Measurements from ENCODE around the gene OR51G1. TPM values are rescaled to one million over a fixed set of nuclear protein-coding genes. Genes with fewer than 3 reads are reported as not detected.

Gene OR51G1
- not detected in 2 replicates for polyA plus RNA-seq (2013)

GRCh38 chr11:4924239-4924638 lies at the start of gene OR51G1:
OR51G1 (minus strand) TSS chr11:4924339; CDS start chr11:4924339, 0 bp downstream.
- no peaks in the 10 kb centered on the region for H3K36me3 ChIP-seq (ENCODE audit: control insufficient read depth in 1 of 2, insufficient read depth in 2 of 2, low read length in 2 of 2)
- H2AK5ac ChIP-seq (ENCODE audit: low read length): no peak within 1 kb of the TSS
- no peak within 1 kb of the TSS for H3K18ac ChIP-seq (ENCODE audit: low read length)
- H3K27me3 ChIP-seq (ENCODE audit: insufficient read depth, low read length): no peaks in the 10 kb centered on the region
- H3K9ac ChIP-seq (ENCODE audit: low read length): no peak within 1 kb of the TSS
- H3K14ac ChIP-seq (ENCODE audit: low read length): no peak within 1 kb of the TSS
- no peak for DNase-seq
- no peak within 1 kb of the TSS for H2BK120ac ChIP-seq (ENCODE audit: insufficient read depth, low read length, poor library complexity)
- no peak within 1 kb of the TSS for H3K4me3 ChIP-seq (ENCODE audit: low read depth, low read length)
- H4K8ac ChIP-seq (ENCODE audit: low read depth, low read length): no peak within 1 kb of the TSS
- no peaks in the 10 kb centered on the region for H3K9me3 ChIP-seq (ENCODE audit: insufficient read depth, low read depth, low read length)
- no peak within 1 kb of the TSS for H2BK12ac ChIP-seq (ENCODE audit: low read length)
- no peak within 1 kb of the TSS for H3K4me2 ChIP-seq (ENCODE audit: low read length)
- H3K4ac ChIP-seq (ENCODE audit: low read depth, low read length): no peak within 1 kb of the TSS
- no peak within 1 kb of the TSS for H3K23ac ChIP-seq (ENCODE audit: low read length)
- no peak within 1 kb of the TSS for H2BK5ac ChIP-seq (ENCODE audit: low read depth, low read length, poor library complexity)
- no peaks in the 10 kb centered on the region for H3K79me1 ChIP-seq (ENCODE audit: low read length)
- no peaks in the 10 kb centered on the region for H3K79me2 ChIP-seq (ENCODE audit: control insufficient read depth, insufficient read depth, low read length, poor library complexity)
- no peak within 1 kb of the TSS for H4K12ac ChIP-seq (ENCODE audit: low read depth, low read length)
- H3K4me1 ChIP-seq (ENCODE audit: control insufficient read depth in 1 of 2, insufficient read depth in 2 of 2, low read length in 2 of 2): no peaks in the 10 kb centered on the region
- H4K91ac ChIP-seq (ENCODE audit: low read depth, low read length): no peak within 1 kb of the TSS
- WGBS (ENCODE audit: extremely low coverage, insufficient coverage, insufficient read length): no CpG with 5 or more reads among the region's 1 CpG
- no peak within 1 kb of the TSS for H3K27ac ChIP-seq (ENCODE audit: low read depth, low read length)
- H2AFZ ChIP-seq (ENCODE audit: insufficient read depth, low read length, poor library complexity): no peak within 1 kb of the TSS

- H2AFZ ChIP-seq (ENCODE audit: insufficient read depth, low read length, poor library complexity): no peak overlapping the region
- H3K27me3 ChIP-seq (ENCODE audit: insufficient read depth, low read length): no peaks in the 10 kb centered on the region
- no peaks in the 10 kb centered on the region for H3K79me1 ChIP-seq (ENCODE audit: low read length)
- WGBS (ENCODE audit: extremely low coverage, insufficient coverage, insufficient read length): no CpG with 5 or more reads among the region's 1 CpG
- H3K79me2 ChIP-seq (ENCODE audit: control insufficient read depth, insufficient read depth, low read length, poor library complexity): no peaks in the 10 kb centered on the region
- no peak overlapping the region for H3K4me3 ChIP-seq (ENCODE audit: low read depth, low read length)
- no peak overlapping the region for H3K18ac ChIP-seq (ENCODE audit: low read length)
- H3K9ac ChIP-seq (ENCODE audit: low read length): no peak overlapping the region
- H3K4ac ChIP-seq (ENCODE audit: low read depth, low read length): no peak overlapping the region
- no peak overlapping the region for H3K14ac ChIP-seq (ENCODE audit: low read length)
- H2BK12ac ChIP-seq (ENCODE audit: low read length): no peak overlapping the region
- no peaks in the 10 kb centered on the region for H3K36me3 ChIP-seq (ENCODE audit: control insufficient read depth in 1 of 2, insufficient read depth in 2 of 2, low read length in 2 of 2)
- no peak overlapping the region for H4K12ac ChIP-seq (ENCODE audit: low read depth, low read length)
- no peak for DNase-seq
- H4K91ac ChIP-seq (ENCODE audit: low read depth, low read length): no peak overlapping the region
- H3K4me1 ChIP-seq (ENCODE audit: control insufficient read depth in 1 of 2, insufficient read depth in 2 of 2, low read length in 2 of 2): no peaks in the 10 kb centered on the region
- H2AK5ac ChIP-seq (ENCODE audit: low read length): no peak overlapping the region
- no peak overlapping the region for H2BK5ac ChIP-seq (ENCODE audit: low read depth, low read length, poor library complexity)
- H4K8ac ChIP-seq (ENCODE audit: low read depth, low read length): no peak overlapping the region
- H3K23ac ChIP-seq (ENCODE audit: low read length): no peak overlapping the region
- no peak overlapping the region for H3K4me2 ChIP-seq (ENCODE audit: low read length)
- H3K27ac ChIP-seq (ENCODE audit: low read depth, low read length): no peak overlapping the region
- no peaks in the 10 kb centered on the region for H3K9me3 ChIP-seq (ENCODE audit: insufficient read depth, low read depth, low read length)
- no peak overlapping the region for H2BK120ac ChIP-seq (ENCODE audit: insufficient read depth, low read length, poor library complexity)
Observed at GRCh38 chr11:4962816-4963215, 38.7 kb upstream of the OR51G1 start.

GRCh38 chr11:4960877-4961276 lies 36.7 kb upstream of the OR51G1 start:
- H2AK5ac ChIP-seq (ENCODE audit: low read length): no peak overlapping the region
- H2BK120ac ChIP-seq (ENCODE audit: insufficient read depth, low read length, poor library complexity): no peak overlapping the region
- no peaks in the 10 kb centered on the region for H3K27me3 ChIP-seq (ENCODE audit: insufficient read depth, low read length)
- H2AFZ ChIP-seq (ENCODE audit: insufficient read depth, low read length, poor library complexity): no peak overlapping the region
- no peaks in the 10 kb centered on the region for H3K4me1 ChIP-seq (ENCODE audit: control insufficient read depth in 1 of 2, insufficient read depth in 2 of 2, low read length in 2 of 2)
- no peaks in the 10 kb centered on the region for H3K79me2 ChIP-seq (ENCODE audit: control insufficient read depth, insufficient read depth, low read length, poor library complexity)
- H3K23ac ChIP-seq (ENCODE audit: low read length): no peak overlapping the region
- H3K27ac ChIP-seq (ENCODE audit: low read depth, low read length): no peak overlapping the region
- no peaks in the 10 kb centered on the region for H3K9me3 ChIP-seq (ENCODE audit: insufficient read depth, low read depth, low read length)
- no peak overlapping the region for H3K4ac ChIP-seq (ENCODE audit: low read depth, low read length)
- H3K9ac ChIP-seq (ENCODE audit: low read length): no peak overlapping the region
- H3K79me1 ChIP-seq (ENCODE audit: low read length): no peaks in the 10 kb centered on the region
- H3K18ac ChIP-seq (ENCODE audit: low read length): no peak overlapping the region
- H3K36me3 ChIP-seq (ENCODE audit: control insufficient read depth in 1 of 2, insufficient read depth in 2 of 2, low read length in 2 of 2): no peaks in the 10 kb centered on the region
- H4K8ac ChIP-seq (ENCODE audit: low read depth, low read length): no peak overlapping the region
- no peak overlapping the region for H4K12ac ChIP-seq (ENCODE audit: low read depth, low read length)
- H2BK5ac ChIP-seq (ENCODE audit: low read depth, low read length, poor library complexity): no peak overlapping the region
- no peak overlapping the region for H4K91ac ChIP-seq (ENCODE audit: low read depth, low read length)
- no CpG with 5 or more reads among the region's 3 CpGs for WGBS (ENCODE audit: extremely low coverage, insufficient coverage, insufficient read length)
- H2BK12ac ChIP-seq (ENCODE audit: low read length): no peak overlapping the region
- no peak overlapping the region for H3K4me2 ChIP-seq (ENCODE audit: low read length)
- no peak overlapping the region for H3K4me3 ChIP-seq (ENCODE audit: low read depth, low read length)
- DNase-seq: peak in 1 of 2 donors; percentile 5
- no peak overlapping the region for H3K14ac ChIP-seq (ENCODE audit: low read length)

- Histone ChIP-seq H3K4me2 (ENCODE audit: low read length) (no peak overlapping the region), H2AFZ (ENCODE audit: insufficient read depth, low read length, poor library complexity) (no peak overlapping the region), H3K79me1 (ENCODE audit: low read length) (no peaks in the 10 kb centered on the region), H3K4me3 (ENCODE audit: low read depth, low read length) (no peak overlapping the region), H2BK12ac (ENCODE audit: low read length) (no peak overlapping the region), H3K18ac (ENCODE audit: low read length) (no peak overlapping the region), H3K36me3 (ENCODE audit: control insufficient read depth in 1 of 2, insufficient read depth in 2 of 2, low read length in 2 of 2) (no peaks in the 10 kb centered on the region), H3K79me2 (ENCODE audit: control insufficient read depth, insufficient read depth, low read length, poor library complexity) (no peaks in the 10 kb centered on the region), H2AK5ac (ENCODE audit: low read length) (no peak overlapping the region), H3K27me3 (ENCODE audit: insufficient read depth, low read length) (no peaks in the 10 kb centered on the region), H3K9me3 (ENCODE audit: insufficient read depth, low read depth, low read length) (no peaks in the 10 kb centered on the region), H3K4me1 (ENCODE audit: control insufficient read depth in 1 of 2, insufficient read depth in 2 of 2, low read length in 2 of 2) (no peaks in the 10 kb centered on the region), H3K4ac (ENCODE audit: low read depth, low read length) (no peak overlapping the region), H3K14ac (ENCODE audit: low read length) (no peak overlapping the region), H3K27ac (ENCODE audit: low read depth, low read length) (no peak overlapping the region), H2BK5ac (ENCODE audit: low read depth, low read length, poor library complexity) (no peak overlapping the region), H3K23ac (ENCODE audit: low read length) (no peak overlapping the region), H4K12ac (ENCODE audit: low read depth, low read length) (no peak overlapping the region), H4K91ac (ENCODE audit: low read depth, low read length) (no peak overlapping the region), H3K9ac (ENCODE audit: low read length) (no peak overlapping the region), H4K8ac (ENCODE audit: low read depth, low read length) (no peak overlapping the region), H2BK120ac (ENCODE audit: insufficient read depth, low read length, poor library complexity) (no peak overlapping the region)
- WGBS (ENCODE audit: extremely low coverage, insufficient coverage, insufficient read length): no CpG with 5 or more reads among the region's 4 CpGs
- DNase-seq: no peak
Observed at GRCh38 chr11:4957396-4957795, 33.3 kb upstream of the OR51G1 start.

Measured in trophoblast cell (in vitro differentiated cells and primary cell).